ENCODE measurements around the gene ADCY2.

Gene ADCY2

GRCh38 chr5:7680260-7680659, 284.3 kb downstream of the ADCY2 start:
- TF ChIP-seq, protein P1, sequence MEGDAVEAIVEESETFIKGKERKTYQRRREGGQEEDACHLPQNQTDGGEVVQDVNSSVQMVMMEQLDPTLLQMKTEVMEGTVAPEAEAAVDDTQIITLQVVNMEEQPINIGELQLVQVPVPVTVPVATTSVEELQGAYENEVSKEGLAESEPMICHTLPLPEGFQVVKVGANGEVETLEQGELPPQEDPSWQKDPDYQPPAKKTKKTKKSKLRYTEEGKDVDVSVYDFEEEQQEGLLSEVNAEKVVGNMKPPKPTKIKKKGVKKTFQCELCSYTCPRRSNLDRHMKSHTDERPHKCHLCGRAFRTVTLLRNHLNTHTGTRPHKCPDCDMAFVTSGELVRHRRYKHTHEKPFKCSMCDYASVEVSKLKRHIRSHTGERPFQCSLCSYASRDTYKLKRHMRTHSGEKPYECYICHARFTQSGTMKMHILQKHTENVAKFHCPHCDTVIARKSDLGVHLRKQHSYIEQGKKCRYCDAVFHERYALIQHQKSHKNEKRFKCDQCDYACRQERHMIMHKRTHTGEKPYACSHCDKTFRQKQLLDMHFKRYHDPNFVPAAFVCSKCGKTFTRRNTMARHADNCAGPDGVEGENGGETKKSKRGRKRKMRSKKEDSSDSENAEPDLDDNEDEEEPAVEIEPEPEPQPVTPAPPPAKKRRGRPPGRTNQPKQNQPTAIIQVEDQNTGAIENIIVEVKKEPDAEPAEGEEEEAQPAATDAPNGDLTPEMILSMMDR (IDR thresholded peaks at IDR 0.05; ENCODE audit: control extremely low read depth, extremely low read depth, low read depth, missing control alignments) = no peak
- POLR2A ChIA-PET = no interaction called here
- CTCF ChIA-PET = interaction anchor here (0.8 kb wide), 1 partner anchor 9 kb away, joined by 5 read pairs; no protein-coding TSS in a partner anchor
- no peak for DNase-seq (ENCODE audit: extremely low spot score)

DNA sequence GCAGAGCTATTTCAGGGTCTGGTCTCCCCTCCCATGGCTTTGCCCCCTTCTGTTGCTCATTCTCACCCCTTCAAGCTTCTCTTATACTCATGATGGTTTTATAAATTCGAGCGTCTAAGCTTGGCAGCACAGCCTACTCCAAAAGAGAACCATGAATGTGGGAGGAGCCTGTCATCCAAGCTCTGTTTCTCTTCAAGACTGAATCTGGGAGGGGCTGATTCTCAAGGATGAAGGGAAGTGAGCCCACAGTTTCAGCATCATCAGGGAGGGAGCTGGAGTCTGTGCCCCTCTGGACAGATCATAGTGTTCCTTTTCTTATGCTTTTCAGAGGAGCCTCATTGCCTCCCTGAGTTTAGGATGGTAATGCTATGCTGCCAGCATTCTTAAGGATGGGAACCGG, 286.4 kb downstream of the ADCY2 start:
- ChIA-PET CTCF (interaction anchor here (1.3 to 1.5 kb wide), 2 partner anchors 14 to 18 kb away, joined by 3 read pairs; no protein-coding TSS in a partner anchor), POLR2A (no interaction called here)
- TF ChIP-seq, protein P1 (IDR thresholded peaks at IDR 0.05; ENCODE audit: control extremely low read depth, extremely low read depth, low read depth, missing control alignments) = no peak
- no peak for DNase-seq (ENCODE audit: extremely low spot score)

DNA sequence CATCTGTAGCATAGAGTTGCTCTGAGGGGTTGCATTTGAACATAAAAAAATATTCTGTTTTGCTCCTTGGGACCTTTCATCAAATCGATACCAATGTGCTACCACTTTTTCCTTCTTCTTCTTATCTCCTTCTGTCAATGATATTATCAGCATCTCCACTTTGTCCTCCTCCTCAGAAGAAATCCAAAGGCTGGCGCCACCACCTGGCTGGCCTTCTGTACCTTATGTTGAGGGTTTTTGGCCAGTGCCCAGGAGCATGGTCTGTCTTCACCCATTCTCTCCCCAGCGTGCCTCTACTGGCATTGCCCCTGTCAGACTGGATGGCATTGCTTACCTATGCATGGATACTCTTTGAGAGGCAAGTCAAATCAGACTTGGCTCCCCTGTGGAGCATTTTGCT, 287.8 kb downstream of the ADCY2 start:
- ChIA-PET POLR2A (no interaction called here), CTCF (no interaction called here)
- DNase-seq (ENCODE audit: extremely low spot score) = no peak
- TF ChIP-seq, protein P1 (IDR thresholded peaks at IDR 0.05; ENCODE audit: control extremely low read depth, extremely low read depth, low read depth, missing control alignments) = no peak

- TF ChIP-seq, protein P1 (IDR thresholded peaks at IDR 0.05; ENCODE audit: control extremely low read depth, extremely low read depth, low read depth, missing control alignments) = no peak
- DNase-seq (ENCODE audit: extremely low spot score) = no peak
- POLR2A ChIA-PET = no interaction called here
- CTCF ChIA-PET = interaction anchor here (1.4 to 2.3 kb wide), 2 partner anchors 60 to 71 kb away, joined by 3 to 10 read pairs; no protein-coding TSS in a partner anchor
Measured at GRCh38 chr5:7684826-7685225, 288.9 kb downstream of the ADCY2 start.

DNA sequence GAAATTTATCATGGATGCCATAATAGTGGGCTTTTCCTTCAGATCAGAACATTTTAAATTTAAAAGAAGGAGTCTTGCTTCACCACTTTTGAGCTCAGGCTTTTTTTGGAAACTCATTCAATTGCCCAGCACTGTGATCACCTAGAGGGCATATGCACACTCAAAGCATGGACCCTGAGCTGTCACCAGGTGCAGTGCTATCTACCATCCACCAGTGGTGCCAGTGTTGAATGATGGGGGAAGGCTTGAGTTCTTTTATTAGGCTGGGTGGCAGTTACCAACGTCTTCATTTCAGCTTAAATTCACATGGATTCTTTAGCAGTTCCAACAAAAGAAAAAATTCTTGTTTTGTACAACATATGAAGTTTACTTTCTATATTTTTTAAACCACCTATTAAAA, 290.9 kb downstream of the ADCY2 start:
- no peak for DNase-seq (ENCODE audit: extremely low spot score)
- POLR2A ChIA-PET = no interaction called here
- CTCF ChIA-PET = interaction anchor here (0.9 to 2.3 kb wide), 2 partner anchors 13 to 58 kb away, joined by 3 to 10 read pairs; no protein-coding TSS in a partner anchor
- TF ChIP-seq, protein P1 (IDR thresholded peaks at IDR 0.05; ENCODE audit: control extremely low read depth, extremely low read depth, low read depth, missing control alignments) = no peak

DNA sequence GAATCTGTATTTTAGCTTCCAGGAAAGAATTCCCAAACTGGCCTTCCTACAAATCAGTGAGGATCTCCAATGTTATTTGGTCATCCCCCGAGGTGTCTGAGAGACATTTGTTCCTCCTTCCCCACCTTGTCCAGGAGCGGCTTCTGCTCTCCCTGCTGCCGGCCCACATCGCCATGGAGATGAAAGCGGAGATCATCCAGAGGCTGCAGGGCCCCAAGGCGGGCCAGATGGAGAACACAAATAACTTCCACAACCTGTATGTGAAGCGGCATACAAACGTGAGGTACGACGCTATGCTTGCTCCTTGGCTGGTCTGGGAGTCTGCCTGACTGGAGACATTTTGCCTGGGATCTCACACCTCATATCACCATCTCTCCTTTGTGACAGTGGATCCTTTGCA, 294.6 kb downstream of the ADCY2 start:
- ChIA-PET POLR2A (no interaction called here), CTCF (interaction anchor here (1.6 kb wide), 1 partner anchor 52 kb away, joined by 3 read pairs; no protein-coding TSS in a partner anchor)
- TF ChIP-seq, protein P1 (IDR thresholded peaks at IDR 0.05; ENCODE audit: control extremely low read depth, extremely low read depth, low read depth, missing control alignments) = no peak
- no peak for DNase-seq (ENCODE audit: extremely low spot score)
